NCI-H526 treated with DMSO at 0.1 percent for 48 hours (cell line): ENCODE measurements around the gene NUDT3.
"Not testable (repeated sequence)": the region's sequence is repeated elsewhere in the genome, so short reads cannot be mapped to it uniquely, and the experiment has no call there.

Experiments used
- DNase-seq: peaks from one replicate; lab custom pipeline; 2025; lab: John Stamatoyannopoulos, UW

NUDT3 gene

DNA sequence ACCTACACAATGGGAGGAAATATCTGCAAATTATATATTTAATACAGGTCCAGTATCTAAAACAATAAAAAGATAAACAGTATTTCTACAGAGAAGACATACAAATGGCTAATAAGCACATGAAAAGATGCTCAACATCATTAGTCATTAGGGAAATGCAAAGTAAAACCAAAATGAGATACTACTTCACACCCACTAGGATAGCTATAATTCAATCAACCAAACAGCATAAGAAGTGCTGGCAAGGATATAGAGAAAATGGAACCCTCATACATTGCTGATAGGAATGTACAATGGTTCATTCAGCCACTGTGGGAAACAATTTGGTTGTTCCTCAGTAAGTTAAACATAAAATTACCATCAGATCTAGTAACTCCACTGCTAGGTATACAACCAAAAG, 48.7 kb downstream of the NUDT3 start:
- no peak for DNase-seq

DNA sequence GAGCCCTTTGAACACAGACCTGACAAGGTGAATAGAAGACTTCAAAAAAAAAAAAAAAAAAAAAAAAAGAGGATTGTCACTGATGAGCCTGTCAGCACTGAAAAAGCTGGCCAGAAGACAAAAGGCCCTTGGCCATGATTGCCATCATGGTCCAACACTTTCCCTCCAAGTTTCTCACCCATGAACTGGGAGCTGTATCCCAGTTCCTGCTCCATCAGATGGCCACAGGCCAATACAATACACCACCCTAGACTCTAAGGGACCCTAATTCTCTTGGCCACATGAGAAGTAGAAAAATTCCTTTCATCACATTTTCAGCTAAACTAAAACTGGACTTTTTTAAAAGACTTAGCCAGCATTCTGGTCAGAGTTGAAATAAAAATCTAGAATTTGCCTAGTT, 50.2 kb downstream of the NUDT3 start:
- no peak for DNase-seq

DNA sequence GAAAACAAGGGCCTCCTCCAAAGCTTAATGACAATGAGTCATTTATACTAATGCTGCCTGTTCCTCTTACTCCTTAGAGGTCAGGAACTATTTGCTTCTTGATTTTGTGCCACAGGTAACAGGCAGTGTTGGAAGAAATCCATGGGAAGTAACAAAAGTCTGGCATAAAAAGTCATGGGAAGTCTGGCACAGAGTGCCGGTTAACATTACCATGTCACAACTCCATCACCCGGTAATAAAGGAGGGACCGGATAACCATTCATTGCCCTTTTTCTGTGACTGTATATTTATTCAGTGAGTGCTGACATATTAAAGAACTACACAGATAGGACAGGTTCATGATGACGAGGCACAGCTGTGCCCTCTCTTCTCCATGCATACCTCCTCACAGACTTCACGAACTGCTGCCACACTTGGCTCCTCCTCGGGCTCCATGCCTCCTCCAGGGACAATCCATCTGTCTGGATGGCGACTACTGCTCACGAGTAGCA, 50.9 kb downstream of the NUDT3 start:
- DNase-seq, result no peak

DNA sequence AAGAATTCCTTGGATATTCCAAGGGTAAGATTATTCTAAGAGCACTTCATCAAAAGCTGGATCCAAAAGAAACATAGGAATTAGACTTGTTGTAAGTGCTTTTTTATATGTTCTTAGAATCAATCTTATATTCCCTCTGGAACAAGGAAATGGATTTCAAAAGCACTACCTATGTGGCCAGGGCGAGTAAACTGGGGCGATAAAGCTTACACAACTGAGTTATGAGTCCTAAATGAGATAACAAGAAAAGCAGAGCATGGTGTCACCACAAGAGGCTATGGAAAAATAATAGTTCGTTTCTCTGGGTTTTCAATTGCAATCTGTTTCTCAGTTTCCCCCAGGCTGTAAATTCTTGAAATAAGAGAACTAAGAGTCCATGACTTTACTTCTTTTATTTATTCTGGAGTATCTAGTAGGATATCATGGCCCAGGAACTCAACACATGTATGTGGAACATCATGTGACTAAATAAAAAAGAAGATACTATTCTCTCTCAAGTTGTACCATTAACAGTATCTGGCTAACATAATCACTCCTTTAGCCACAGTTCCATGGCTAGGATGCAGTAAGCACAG, 51.5 kb downstream of the NUDT3 start:
- DNase-seq, result no peak

DNA sequence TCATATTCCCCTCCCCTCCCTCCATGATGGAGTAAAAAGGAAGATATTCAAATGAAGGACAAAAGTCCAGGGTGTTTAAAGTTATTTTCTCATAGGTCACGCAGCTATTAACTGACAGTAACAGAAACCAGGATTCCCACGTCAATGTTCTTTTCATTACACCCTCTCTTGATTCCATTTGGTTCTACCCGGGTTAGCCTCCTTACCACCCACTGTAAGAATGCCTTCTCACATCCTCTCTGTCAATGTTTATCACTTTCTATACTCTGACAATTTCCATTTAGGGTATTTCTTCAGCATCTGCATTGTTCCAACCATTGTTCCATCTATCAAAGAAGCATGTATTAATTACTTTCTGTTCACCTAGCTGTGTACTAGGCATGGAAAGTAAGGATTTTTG, 52.1 kb downstream of the NUDT3 start:
- DNase-seq, result no peak

DNA sequence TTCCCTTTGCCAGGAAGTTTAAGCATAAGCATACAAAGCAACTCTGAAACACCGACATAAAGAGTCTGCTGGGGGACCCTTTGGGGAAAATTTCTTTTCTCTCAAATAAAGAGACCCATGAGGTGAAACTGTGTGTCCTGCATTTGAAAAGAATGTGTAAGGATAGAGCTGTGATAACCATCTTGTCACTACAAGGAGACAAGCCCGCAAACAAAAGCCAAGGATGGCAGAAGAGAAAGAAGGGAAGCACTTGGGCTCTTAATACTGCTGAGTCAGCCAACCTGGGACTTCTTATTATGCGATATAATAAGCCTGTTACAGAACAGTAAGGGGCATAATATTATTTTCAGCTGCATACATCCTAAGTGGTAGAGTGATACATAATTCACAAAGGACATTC, 52.5 kb downstream of the NUDT3 start:
- no peak for DNase-seq

DNA sequence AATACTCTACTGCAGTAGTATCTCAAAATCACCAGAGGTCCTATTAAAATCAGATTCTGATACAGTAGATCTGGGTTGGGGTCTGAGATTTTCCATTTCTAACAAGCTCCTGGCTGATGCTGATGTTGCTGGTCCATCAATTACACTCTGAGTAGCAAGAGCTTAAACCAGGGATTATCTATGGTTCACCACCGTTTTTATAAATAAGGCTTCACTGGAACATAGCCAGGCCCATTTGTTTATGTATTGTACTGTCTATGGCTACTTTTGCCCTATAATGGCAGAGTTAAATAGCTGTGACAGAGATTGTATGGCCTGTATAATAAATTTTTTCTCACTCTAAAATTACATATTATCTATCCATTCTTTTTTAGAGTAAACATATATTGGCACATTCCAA, 53.0 kb downstream of the NUDT3 start:
- DNase-seq, result no peak

DNA sequence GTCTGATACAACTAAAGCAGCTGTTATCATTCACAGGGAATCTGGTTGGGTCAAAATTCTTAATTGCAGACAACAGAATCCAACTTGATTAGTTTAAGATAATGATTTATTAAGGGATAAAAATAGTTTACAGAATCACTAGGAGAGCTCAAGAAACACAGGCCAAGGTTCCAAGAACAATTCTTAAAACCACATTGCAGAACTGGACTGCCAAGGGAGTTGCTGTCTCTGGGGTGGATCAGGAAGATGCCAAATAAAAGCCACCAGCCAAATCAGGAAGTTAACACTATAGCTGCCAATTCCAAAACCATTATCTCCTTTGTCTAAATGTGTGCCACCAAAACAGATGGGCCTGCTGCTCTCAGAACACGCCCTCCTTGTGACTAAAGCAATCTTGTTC, 53.7 kb downstream of the NUDT3 start:
- DNase-seq, result no peak

DNA sequence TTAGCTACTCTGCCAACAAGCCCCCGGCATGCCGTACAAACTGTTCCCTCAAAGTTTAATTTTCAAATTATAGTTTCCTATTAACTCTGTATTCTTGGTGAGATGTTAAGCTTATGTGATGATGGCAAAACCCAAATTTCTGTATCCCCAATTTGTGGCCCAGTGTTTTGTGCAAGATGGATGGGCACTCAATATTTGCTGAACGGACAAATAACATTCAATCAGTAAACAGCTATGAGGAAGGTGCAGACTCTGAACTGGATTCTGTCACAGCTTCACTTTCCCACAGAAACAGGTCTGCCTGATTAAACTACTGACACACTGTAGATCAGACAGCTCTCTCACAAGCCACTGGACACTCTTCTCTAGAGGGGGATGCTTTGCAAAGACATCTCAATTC, 54.1 kb downstream of the NUDT3 start:
- no peak for DNase-seq

DNA sequence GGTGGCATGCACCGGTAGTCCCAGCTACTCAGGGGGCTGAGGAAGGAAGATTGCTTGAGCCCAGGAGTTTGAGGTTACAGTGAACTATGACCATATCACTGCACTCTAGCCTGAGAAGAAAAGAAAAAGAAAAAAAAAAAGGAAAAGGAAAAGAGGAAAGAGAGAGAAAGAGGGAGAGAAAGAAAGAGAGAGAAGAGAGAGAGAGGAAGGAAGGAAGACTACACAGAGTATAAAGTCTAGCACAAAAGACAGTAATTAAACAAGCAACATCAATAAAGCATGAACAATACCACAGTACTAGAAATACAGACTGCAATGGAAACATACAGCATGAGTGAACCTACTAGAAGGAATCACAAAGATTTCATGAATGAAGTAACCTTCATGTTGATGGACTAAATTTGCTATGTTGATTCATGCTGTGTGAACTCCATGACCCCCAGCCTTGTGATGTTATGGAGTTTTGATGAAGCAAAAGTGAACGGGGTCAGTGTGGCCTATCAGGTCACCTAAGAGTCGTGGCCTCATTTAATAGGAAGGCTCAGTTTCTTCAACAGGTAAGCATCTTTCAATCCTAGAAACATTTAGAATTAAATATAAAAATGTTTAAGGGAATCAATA, 57.6 kb downstream of the NUDT3 start:
- DNase-seq, result no peak

DNA sequence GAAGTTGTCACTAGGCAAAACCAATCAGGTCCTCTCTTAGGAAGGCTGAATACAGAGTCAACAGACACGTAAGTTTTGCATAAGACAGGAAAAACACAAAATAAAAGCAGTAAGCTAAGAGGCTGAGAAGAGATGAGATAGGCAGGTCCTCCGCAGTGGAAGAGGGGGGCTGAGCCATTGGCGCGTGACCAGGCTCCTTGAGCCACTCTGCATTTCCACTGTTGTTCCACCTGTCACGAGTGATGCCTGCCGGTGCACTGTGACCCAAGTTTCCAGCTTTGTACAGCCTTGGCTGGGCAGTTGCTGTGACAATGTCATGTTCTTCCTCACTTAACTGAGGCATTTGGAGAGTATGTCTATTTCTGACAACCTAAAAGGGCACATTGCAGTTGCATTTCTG, 58.6 kb downstream of the NUDT3 start:
- DNase-seq, result no peak

DNA sequence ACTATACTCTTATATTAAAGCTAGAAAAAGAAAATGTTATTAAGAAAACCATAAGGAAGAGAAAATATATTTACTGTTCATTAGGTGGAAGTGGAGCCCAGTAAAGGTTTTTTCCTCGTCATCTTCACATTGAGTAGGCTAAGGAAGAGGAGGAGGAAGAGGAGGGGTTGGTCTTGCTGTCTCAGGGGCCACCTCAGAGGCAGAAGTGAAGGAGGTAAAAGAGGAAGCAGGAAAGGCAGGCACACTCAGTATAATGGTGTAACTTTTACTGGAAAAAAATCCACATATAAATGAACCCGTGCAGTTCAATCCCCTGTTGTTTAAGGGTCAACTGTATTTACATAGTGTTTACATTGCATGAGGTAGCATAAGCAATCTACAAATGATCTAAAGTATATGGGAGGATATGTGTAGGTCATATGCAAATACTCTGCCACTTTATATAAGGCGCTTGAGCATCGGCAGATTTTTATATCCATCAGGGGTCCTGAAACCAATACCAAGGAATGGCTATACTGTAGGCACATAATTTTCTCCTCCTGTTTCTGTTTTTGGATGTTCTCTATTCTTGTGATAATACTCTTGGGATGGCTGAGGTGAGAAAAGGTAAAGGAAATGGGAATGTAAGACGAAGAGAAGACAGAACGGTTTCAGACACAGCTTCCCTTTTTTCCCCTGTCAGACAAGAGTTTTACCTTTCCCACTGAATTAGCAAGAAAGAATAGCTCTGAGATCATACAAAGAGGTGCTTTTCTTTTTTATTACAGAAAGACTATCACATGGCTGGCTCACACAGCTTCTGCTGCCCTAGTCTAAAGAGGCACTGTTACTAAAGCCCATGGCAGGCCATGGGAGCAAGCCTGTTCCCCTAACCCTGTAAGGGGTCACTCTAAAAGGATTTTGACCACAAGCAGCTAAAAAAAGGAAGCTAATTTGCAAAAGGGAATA, 59.9 kb downstream of the NUDT3 start:
- peak; percentile 75 for DNase-seq

DNA sequence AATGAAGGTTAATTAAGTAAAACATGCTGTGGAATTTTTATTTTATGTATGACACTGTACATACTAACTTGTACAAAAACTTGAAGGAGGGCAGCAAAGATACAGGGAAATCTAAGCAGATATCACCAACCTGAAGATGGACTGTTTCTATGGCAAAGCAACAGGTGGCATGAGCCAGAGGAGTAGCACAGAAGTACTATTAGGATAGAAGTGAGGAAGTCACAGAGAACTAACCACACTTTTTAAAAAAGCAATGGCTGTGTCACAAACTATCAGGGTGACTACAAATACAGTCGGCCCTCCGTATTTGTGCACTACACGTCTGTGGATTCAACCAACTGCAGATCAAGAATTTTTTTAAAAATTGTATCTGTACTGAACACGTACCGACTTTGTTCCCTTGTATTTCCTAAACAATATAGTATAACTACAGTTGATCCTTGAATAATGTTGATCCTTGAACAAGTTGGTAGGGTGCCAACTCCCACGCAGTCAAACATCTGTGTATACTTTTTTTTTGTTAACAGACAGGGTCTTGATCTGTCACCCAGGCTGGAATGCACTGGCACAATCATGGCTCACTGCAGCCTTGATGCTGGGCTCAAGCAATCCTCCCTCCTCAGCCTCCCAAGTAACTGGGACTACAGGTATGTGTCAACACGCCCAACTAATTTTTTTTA, 61.0 kb downstream of the NUDT3 start:
- DNase-seq, result no peak

DNA sequence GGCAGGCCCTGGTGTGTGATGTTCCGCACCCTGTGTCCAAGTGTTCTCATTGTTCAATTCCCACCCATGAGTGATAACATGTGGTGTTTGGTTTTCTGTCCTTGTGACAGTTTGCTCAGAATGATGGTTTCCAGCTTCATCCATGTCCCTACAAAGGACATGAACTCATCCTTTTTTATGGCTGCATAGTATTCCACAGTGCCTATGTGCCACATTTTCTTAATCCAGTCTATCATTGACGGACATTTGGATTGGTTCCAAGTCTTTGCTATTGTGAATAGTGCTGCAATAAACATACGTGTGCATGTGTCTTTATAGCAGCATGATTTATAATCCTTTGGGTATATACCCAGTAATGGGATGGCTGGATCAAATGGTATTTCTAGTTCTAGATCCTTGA, 62.7 kb downstream of the NUDT3 start:
- not testable (repeated sequence) for DNase-seq

DNA sequence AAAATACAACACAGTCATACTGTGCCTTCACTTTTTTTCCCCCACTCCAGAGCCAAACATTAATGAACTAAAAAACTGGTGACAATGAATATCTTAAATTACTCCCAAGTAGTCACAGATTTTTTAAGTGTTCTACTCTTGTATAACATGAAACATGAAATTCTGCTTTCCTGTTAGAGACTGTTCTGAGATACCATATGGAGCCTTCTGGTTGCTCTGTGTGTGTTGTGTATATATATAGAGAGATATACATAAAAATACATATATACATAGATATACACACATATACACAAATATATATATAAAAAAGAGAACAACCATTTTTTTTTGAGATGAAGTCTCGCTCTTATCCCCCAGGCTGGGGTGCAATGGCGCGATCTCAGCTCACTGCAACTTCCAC, 63.5 kb downstream of the NUDT3 start:
- DNase-seq, result no peak

DNA sequence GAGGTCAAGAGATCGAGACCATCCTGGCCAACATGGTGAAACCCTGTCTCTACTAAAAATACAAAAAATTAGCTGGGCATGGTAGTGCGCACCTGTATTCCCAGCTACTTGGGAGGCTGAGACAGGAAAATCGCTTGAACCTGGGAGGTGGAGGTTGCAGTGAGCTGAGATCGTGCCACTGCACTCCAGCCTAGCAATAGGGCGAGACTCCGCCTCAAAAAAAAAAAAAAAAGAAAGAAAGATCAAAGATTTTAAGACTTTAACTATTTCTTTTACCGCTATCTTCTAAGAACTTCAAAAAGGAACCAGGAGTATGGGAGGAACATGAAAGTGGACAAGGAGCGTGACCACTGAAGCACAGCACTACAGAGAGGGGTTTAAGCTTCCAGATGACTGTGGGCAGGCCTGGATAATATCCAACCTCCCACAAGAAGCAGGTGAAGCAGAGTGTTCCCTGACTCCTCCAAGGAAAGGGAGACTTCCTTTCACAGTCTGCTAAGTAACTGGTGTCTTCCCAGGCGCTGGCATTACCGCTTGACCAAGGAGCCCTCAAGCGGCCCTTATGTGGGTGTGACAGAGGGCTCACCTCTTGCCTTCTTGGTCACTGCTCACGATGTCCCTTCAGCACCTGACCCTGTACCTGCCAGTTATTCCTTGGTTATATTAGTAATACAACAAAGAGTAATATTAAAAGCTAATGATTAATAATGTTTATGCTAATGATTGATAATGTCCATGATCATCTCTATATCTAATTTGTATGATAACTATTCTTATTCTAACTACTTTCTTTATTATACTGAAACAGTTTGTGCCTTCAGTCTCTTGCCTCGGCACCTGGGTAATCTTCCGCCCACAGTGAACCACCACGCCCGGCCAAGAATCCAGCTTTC, 64.9 kb downstream of the NUDT3 start:
- not testable (repeated sequence) for DNase-seq

DNA sequence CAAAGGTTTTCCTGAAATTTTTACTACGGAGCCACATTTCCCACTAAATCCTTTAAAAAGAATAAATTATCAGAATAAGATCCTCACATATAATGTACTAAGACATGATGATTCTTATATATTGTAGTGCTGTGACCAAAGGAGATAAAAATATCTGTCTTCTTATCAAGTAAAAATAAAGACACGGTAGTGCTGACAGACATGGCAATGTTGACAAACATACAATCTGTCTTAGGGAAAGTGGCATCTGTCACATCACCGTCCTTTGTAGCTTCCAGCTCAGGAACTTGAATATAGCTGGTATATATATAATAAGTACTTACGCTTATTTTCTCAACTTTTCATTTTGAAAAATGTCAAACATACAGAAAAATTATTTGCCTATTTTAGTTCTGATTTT, 66.8 kb downstream of the NUDT3 start:
- DNase-seq, result no peak

DNA sequence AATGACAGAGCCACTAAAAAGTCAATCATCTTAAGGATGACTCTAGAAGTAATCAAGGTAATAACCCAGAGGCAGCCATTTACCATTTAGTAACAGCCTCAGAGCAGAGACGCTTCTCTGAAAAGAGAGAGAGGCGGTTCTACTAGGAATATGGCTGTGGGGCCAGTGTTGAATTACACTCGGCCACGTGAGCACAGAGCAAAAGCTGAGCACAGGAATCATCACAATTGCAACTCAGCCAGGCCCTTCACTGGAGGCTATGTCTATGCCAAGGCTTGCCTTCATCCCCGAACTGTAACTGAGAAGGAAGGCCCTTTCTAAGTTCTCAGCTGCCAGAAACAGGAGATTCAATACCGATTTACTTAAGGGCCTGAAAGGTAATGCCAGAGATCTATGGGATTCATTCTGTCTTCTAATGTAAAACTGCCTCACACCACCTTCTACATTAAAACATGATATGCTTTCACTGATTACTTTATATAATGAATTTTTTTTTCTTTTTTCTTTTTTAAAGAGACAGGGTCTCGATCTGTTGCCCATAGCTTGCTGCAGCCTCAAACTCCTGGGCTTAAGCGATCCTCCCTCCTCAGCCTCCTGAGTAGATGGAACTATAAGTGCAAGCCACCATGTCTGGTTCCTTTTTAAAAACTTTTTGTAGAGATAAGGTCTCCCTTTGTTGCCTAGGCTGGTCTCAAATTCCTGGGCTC, 67.6 kb downstream of the NUDT3 start:
- DNase-seq, result no peak

DNA sequence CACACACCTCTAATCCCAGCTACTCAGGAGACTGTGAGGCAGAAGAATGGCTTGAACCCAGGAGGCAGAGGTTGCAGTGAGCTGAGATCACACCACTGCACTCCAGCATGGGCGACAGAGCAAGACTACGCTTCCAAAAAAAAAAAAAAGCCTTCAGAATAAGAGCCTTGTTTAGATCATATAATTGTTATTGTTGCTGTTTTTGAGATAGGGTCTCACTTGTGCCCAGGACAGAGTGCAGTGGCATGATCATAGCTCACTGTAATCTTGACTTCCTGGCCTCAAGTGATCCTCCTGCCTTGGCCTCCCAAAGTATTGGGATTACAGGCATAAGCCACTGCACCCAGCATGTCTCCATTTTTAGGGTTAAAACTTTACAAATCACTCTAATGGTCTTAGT, 68.2 kb downstream of the NUDT3 start:
- not testable (repeated sequence) for DNase-seq

DNA sequence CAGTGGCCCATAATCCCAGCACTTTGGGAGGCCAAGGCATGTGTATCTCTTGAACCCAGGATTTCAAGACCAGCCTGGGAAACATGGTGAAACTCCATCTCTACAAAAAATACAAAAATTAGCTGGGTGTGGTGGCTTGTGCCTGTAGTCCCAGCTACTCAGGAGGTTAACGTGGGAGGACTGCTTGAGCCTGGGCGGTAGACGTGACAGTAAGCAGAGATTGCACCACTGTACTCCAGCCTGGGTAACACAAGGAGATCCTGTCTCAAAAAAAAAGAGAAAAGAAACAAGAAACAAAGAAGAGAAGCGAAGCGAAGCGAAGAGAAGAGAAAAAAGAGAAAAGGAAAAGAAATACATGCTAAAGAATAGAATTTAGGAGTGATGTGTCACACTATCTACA, 69.2 kb downstream of the NUDT3 start:
- DNase-seq, result no peak

DNA sequence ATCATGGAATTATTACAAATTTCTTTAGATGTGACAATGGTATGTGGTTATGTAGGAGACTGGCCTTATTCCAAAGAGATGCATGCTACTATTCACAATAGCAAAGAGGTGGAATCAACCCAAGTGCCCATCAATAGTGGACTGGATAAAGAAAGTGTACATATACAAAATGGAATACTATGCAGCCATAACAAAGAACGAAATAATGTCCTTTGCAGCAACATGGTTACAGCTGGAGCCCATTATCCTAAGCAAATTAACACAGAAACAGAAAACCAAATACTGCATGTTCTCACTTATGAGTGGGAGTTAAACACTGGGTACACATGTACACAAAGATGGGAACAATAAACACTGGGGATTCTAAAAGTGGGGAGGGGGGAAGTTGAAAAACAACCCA, 69.7 kb downstream of the NUDT3 start:
- no peak for DNase-seq
